Measurements from ENCODE around the gene SUGP1. TPM values are rescaled to one million over a fixed set of nuclear protein-coding genes. Genes with fewer than 3 reads are reported as not detected.
A peak's percentile ranks its signal among the peaks of the same experiment; 100 is the strongest.

SUGP1 gene
- total RNA-seq, 1 donor from 2014 or later = 25.5 TPM

DNA sequence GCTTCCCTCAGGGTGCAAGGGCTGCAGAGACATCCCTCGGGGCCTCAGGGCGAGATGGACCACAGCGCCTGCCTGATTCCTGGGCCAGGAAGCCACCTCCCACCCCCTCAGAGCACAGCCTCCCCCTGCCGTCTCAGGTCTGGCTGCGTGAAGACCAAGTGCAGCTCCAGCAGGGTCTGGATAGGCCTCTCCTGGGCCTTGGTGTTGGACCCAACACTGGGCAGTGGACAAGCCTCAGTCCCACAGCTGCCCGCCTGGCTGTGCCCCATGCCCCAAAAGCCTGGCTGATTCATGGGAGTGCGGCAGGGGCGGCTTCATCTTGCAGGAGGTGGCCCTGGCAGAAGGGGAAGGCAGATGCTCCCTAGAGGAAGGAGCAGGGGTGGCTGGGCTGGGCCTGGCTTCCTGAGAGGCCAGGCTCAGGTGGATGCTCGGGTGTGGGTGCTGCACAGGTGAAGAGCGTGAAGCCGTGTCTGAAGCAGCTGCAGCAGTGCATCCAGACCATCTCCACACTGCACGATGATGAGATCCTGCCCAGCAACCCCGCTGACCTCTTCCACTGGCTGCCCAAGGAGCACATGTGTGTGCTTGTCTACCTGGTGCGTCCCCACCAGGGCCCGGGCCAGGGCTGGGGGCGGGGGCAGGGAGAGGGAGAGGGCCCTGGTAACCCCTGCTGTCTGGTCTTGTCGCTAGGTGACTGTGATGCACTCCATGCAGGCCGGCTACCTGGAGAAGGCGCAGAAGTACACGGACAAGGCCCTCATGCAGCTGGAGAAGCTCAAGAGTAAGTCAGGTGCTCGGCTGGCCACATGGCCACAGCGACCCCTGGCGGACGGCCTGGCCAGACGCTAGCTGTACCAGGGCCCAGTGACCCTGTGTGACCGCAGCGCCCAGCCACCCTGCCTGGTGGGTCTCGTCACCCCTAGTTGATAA lies 22.0 kb upstream of the SUGP1 start:
- TF ChIP-seq, protein P1, sequence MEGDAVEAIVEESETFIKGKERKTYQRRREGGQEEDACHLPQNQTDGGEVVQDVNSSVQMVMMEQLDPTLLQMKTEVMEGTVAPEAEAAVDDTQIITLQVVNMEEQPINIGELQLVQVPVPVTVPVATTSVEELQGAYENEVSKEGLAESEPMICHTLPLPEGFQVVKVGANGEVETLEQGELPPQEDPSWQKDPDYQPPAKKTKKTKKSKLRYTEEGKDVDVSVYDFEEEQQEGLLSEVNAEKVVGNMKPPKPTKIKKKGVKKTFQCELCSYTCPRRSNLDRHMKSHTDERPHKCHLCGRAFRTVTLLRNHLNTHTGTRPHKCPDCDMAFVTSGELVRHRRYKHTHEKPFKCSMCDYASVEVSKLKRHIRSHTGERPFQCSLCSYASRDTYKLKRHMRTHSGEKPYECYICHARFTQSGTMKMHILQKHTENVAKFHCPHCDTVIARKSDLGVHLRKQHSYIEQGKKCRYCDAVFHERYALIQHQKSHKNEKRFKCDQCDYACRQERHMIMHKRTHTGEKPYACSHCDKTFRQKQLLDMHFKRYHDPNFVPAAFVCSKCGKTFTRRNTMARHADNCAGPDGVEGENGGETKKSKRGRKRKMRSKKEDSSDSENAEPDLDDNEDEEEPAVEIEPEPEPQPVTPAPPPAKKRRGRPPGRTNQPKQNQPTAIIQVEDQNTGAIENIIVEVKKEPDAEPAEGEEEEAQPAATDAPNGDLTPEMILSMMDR (IDR thresholded peaks at IDR 0.05) = peak; percentile 14 to 46 (median 23)
- TF ChIP-seq POLR2AphosphoS5 (IDR thresholded peaks at IDR 0.05; ENCODE audit: insufficient read depth in 1 of 2, low read depth in 1 of 2) = no peak
- no peak overlapping the region for H3K4me3 ChIP-seq
- DNase-seq (ENCODE audit: extremely low spot score in 2 of 2) = no peak
- H3K9me3 ChIP-seq = no peaks in the 10 kb centered on the region
- H3K4me1 ChIP-seq = peaks cover 8% of the 10 kb centered on the region
- no peaks in the 10 kb centered on the region for H3K27me3 ChIP-seq
- peaks cover 8 to 90% of the 10 kb centered on the region in 2 donors for H3K36me3 ChIP-seq
- no peak overlapping the region for H3K27ac ChIP-seq
- intact Hi-C loops (cut with DNase I) = no loop called here

- DNase-seq (ENCODE audit: extremely low spot score in 2 of 2) = no peak
- Histone ChIP-seq H3K9me3 (no peaks in the 10 kb centered on the region), H3K4me1 (peaks cover 8% of the 10 kb centered on the region), H3K27ac (no peak overlapping the region), H3K36me3 (peaks cover 8 to 93% of the 10 kb centered on the region in 2 donors), H3K4me3 (no peak overlapping the region), H3K27me3 (no peaks in the 10 kb centered on the region)
- TF ChIP-seq POLR2A (IDR thresholded peaks at IDR 0.05) (no peak), POLR2AphosphoS5 (IDR thresholded peaks at IDR 0.05; ENCODE audit: insufficient read depth in 1 of 2, low read depth in 1 of 2) (no peak)
- TF ChIP-seq, protein P1 (IDR thresholded peaks at IDR 0.05) = no peak
- intact Hi-C loops (cut with DNase I) = no loop called here
Observed at GRCh38 chr19:19341026-19341425, 20.7 kb upstream of the SUGP1 start.

- H3K27ac ChIP-seq = no peak overlapping the region
- intact Hi-C loops (cut with DNase I) = no loop called here
- H3K27me3 ChIP-seq = no peaks in the 10 kb centered on the region
- H3K4me1 ChIP-seq = peaks cover 27% of the 10 kb centered on the region
- no peak overlapping the region for H3K4me3 ChIP-seq
- no peaks in the 10 kb centered on the region for H3K9me3 ChIP-seq
- peaks cover 8 to 80% of the 10 kb centered on the region in 2 donors for H3K36me3 ChIP-seq
- no peak for TF ChIP-seq POLR2A (IDR thresholded peaks at IDR 0.05)
- TF ChIP-seq, protein P1 (IDR thresholded peaks at IDR 0.05) = no peak
- no peak for TF ChIP-seq POLR2AphosphoS5 (IDR thresholded peaks at IDR 0.05; ENCODE audit: insufficient read depth in 1 of 2, low read depth in 1 of 2)
- DNase-seq (ENCODE audit: extremely low spot score in 2 of 2) = no peak
Observed at GRCh38 chr19:19338082-19338481, 17.8 kb upstream of the SUGP1 start.

DNA sequence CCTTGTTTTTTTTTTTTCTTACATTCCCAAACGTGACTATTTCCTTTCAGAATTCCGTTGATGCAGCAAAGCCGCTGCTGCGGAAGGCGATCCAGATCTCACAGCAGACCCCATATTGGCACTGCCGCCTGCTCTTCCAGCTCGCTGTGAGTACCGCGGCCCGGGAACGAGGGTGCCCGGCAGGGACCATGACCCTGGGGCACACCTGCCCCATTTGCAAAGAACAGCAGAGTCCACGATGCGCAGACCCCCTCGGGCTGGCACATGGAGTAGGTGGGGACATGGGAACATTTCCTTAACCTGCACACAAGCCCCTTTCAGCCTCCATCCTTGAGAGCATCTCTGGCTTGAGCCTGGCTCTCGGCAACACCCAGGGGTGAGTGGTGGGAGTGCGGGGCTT lies 16.8 kb upstream of the SUGP1 start:
- Histone ChIP-seq H3K27ac (no peak overlapping the region), H3K36me3 (peaks cover 8 to 72% of the 10 kb centered on the region in 2 donors)

More for the DNA sequence above, 16.8 kb upstream of the SUGP1 start:
- TF ChIP-seq, protein P1 (IDR thresholded peaks at IDR 0.05) = no peak
- TF ChIP-seq POLR2AphosphoS5 (IDR thresholded peaks at IDR 0.05; ENCODE audit: insufficient read depth in 1 of 2, low read depth in 1 of 2) (no peak), POLR2A (IDR thresholded peaks at IDR 0.05) (no peak)
- peaks cover 27% of the 10 kb centered on the region for H3K4me1 ChIP-seq
- no peak for DNase-seq (ENCODE audit: extremely low spot score in 2 of 2)
- no peaks in the 10 kb centered on the region for H3K9me3 ChIP-seq
- no peaks in the 10 kb centered on the region for H3K27me3 ChIP-seq
- no peak overlapping the region for H3K4me3 ChIP-seq
- intact Hi-C loops (cut with DNase I) = no loop called here
